Stimulated activated CD4-positive, alpha-beta T cell treated with anti-CD3 and anti-CD28 coated beads, Interleukin-1b, Interleukin-23, amount 100 ng/mL, for 24 hours (primary cell): ENCODE results near the gene LRRC7.

Source experiments
- DNase-seq, 4 experiments: peaks; one replicate each; pipeline ENCODE4 v3.0.0-alpha.2; 2020; ENCODE audit warnings: low read depth in 4 of 4, low spot score in 1 of 4

LRRC7 gene

GRCh38 chr1:69587391-69587790, 19.7 kb downstream of the LRRC7 start:
- no peak for DNase-seq

GRCh38 chr1:69589799-69590198, 22.1 kb downstream of the LRRC7 start:
- no peak for DNase-seq

- DNase-seq, result no peak
Observed at GRCh38 chr1:69592341-69592740, 24.6 kb downstream of the LRRC7 start.

- DNase-seq, result no peak
Observed at GRCh38 chr1:69595486-69595885, 27.8 kb downstream of the LRRC7 start.

GRCh38 chr1:69611316-69611715, 43.6 kb downstream of the LRRC7 start:
- DNase-seq, result no peak

- DNase-seq, result no peak
Observed at GRCh38 chr1:69613414-69613813, 45.7 kb downstream of the LRRC7 start.

GRCh38 chr1:69638673-69639072, 71.0 kb downstream of the LRRC7 start:
- no peak for DNase-seq

GRCh38 chr1:69639159-69639558, 71.4 kb downstream of the LRRC7 start:
- no peak for DNase-seq

GRCh38 chr1:69643266-69643665, 75.5 kb downstream of the LRRC7 start:
- no peak for DNase-seq

- DNase-seq, result no peak
Observed at GRCh38 chr1:69645477-69645876, 77.8 kb downstream of the LRRC7 start.

- no peak for DNase-seq
Observed at GRCh38 chr1:69648486-69648885, 80.8 kb downstream of the LRRC7 start.

- no peak for DNase-seq
Observed at GRCh38 chr1:69649383-69649990, 81.8 kb downstream of the LRRC7 start.

GRCh38 chr1:69650779-69651178, 83.1 kb downstream of the LRRC7 start:
- no peak for DNase-seq

GRCh38 chr1:69651656-69652055, 83.9 kb downstream of the LRRC7 start:
- no peak for DNase-seq

- DNase-seq, result no peak
Observed at GRCh38 chr1:69657971-69658370, 90.2 kb downstream of the LRRC7 start.

- DNase-seq, result no peak
Observed at GRCh38 chr1:69661686-69662085, 94.0 kb downstream of the LRRC7 start.

GRCh38 chr1:69662321-69662720, 94.6 kb downstream of the LRRC7 start:
- DNase-seq, result no peak

GRCh38 chr1:69671363-69672010, 103.8 kb downstream of the LRRC7 start:
- no peak for DNase-seq

- DNase-seq, result no peak
Observed at GRCh38 chr1:69673321-69673720, 105.6 kb downstream of the LRRC7 start.

GRCh38 chr1:69679965-69680364, 112.2 kb downstream of the LRRC7 start:
- DNase-seq, result no peak

- DNase-seq, result no peak
Observed at GRCh38 chr1:69686367-69686984, 118.8 kb downstream of the LRRC7 start.

GRCh38 chr1:69688193-69688592, 120.5 kb downstream of the LRRC7 start:
- DNase-seq, result no peak

GRCh38 chr1:69691179-69691578, 123.5 kb downstream of the LRRC7 start:
- no peak for DNase-seq
